H4 (cell line): Measurements from ENCODE around the gene USP17L11. TPM values are rescaled to one million over a fixed set of nuclear protein-coding genes. Genes with fewer than 3 reads are reported as not detected.
"Not testable (repeated sequence)": the region's sequence is repeated elsewhere in the genome, so short reads cannot be mapped to it uniquely, and the experiment has no call there.

Experiments used
- DNase-seq: peaks from one replicate; pipeline ENCODE4 v3.0.0-alpha.2; 2015; ENCODE audit warnings: low spot score
- total RNA-seq: library from RNA; depleted of rRNA; stranded (reverse); fragments of >200 nt; shearing (Covaris generic); gene quantifications from 2 replicates; pipeline ENCODE4 v1.2.3, GENCODE V29; 2014; rRNA removed

The USP17L11 gene
- total RNA-seq, result not detected in 2 replicates

- DNase-seq, result not testable (repeated sequence)
These were observed at the start of gene USP17L11 for GRCh38 chr4:9215105-9215504. Gene USP17L11 (plus strand): TSS chr4:9215405. CDS start chr4:9215405, 0 bp downstream.

GRCh38 chr4:9165990-9166389 is 49.2 kb upstream of the USP17L11 start:
- not testable (repeated sequence) for DNase-seq

GRCh38 chr4:9169791-9170459 is 45.3 kb upstream of the USP17L11 start, which contains the start of gene FAM90A26:
Gene FAM90A26 (plus strand): TSS chr4:9170409. CDS start chr4:9173173, 2,764 bp downstream.
- DNase-seq, result not testable (repeated sequence)

GRCh38 chr4:9210357-9210756 is 4.8 kb upstream of the USP17L11 start, which contains the start of gene USP17L10:
Gene USP17L10 (plus strand): TSS chr4:9210657. CDS start chr4:9210657, 0 bp downstream.
- not testable (repeated sequence) for DNase-seq

- not testable (repeated sequence) for DNase-seq
These were observed 504 bp upstream of the USP17L11 start for GRCh38 chr4:9214701-9215100.

- not testable (repeated sequence) for DNase-seq
These were observed 4.6 kb downstream of the USP17L11 start, which contains the start of gene USP17L12 for GRCh38 chr4:9219852-9220251. Gene USP17L12 (plus strand): TSS chr4:9220152. CDS start chr4:9220152, 0 bp downstream.

- not testable (repeated sequence) for DNase-seq
These were observed 9.4 kb downstream of the USP17L11 start, which contains the start of gene USP17L13 for GRCh38 chr4:9224596-9224995. Gene USP17L13 (plus strand): TSS chr4:9224896. CDS start chr4:9224896, 0 bp downstream.

GRCh38 chr4:9230249-9230648 is 15.0 kb downstream of the USP17L11 start:
- DNase-seq, result not testable (repeated sequence)

- DNase-seq, result not testable (repeated sequence)
These were observed 18.9 kb downstream of the USP17L11 start, which contains the start of gene USP17L15 for GRCh38 chr4:9234085-9234484. Gene USP17L15 (plus strand): TSS chr4:9234385. CDS start chr4:9234385, 0 bp downstream.

GRCh38 chr4:9238461-9238860 is 23.3 kb downstream of the USP17L11 start:
- DNase-seq, result peak; percentile 14

- DNase-seq, result not testable (repeated sequence)
These were observed 28.4 kb downstream of the USP17L11 start, which contains the start of gene USP17L17 for GRCh38 chr4:9243579-9243978. Gene USP17L17 (plus strand): TSS chr4:9243879. CDS start chr4:9243879, 0 bp downstream.

- DNase-seq, result not testable (repeated sequence)
These were observed 32.9 kb downstream of the USP17L11 start, which contains the start of gene USP17L18 for GRCh38 chr4:9247953-9248680. Gene USP17L18 (plus strand): TSS chr4:9248630. CDS start chr4:9248630, 0 bp downstream.

- not testable (repeated sequence) for DNase-seq
These were observed 37.9 kb downstream of the USP17L11 start, which contains the start of gene USP17L19 for GRCh38 chr4:9253078-9253477. Gene USP17L19 (plus strand): TSS chr4:9253378. CDS start chr4:9253378, 0 bp downstream.

- DNase-seq, result not testable (repeated sequence)
These were observed 42.6 kb downstream of the USP17L11 start, which contains the start of gene USP17L20 for GRCh38 chr4:9257824-9258223. Gene USP17L20 (plus strand): TSS chr4:9258124. CDS start chr4:9258124, 0 bp downstream.

- not testable (repeated sequence) for DNase-seq
These were observed 47.4 kb downstream of the USP17L11 start, which contains the start of gene USP17L21 for GRCh38 chr4:9262572-9262971. Gene USP17L21 (plus strand): TSS chr4:9262872. CDS start chr4:9262872, 0 bp downstream.

Other genes starting within 250 kb of the USP17L11 start
- gene FAM90A26, start 45.0 kb upstream of the USP17L11 start, total RNA-seq, result not detected in 2 replicates
- gene USP17L10, start 4.7 kb upstream of the USP17L11 start, total RNA-seq, result not detected in 2 replicates
- not detected in 2 replicates for gene USP17L12, start 4.7 kb downstream of the USP17L11 start, total RNA-seq
- gene USP17L13, start 9.5 kb downstream of the USP17L11 start, total RNA-seq, result not detected in 2 replicates
- not detected in 2 replicates for gene USP17L15, start 19.0 kb downstream of the USP17L11 start, total RNA-seq
- gene USP17L17, start 28.5 kb downstream of the USP17L11 start, total RNA-seq, result not detected in 2 replicates
- not detected in 2 replicates for gene USP17L18, start 33.2 kb downstream of the USP17L11 start, total RNA-seq
- gene USP17L19, start 38.0 kb downstream of the USP17L11 start, total RNA-seq, result not detected in 2 replicates
- gene USP17L20, start 42.7 kb downstream of the USP17L11 start, total RNA-seq, result not detected in 2 replicates
- not detected in 2 replicates for gene USP17L21, start 47.5 kb downstream of the USP17L11 start, total RNA-seq
- gene USP17L22, start 52.2 kb downstream of the USP17L11 start, total RNA-seq, result not detected in 2 replicates
- not detected in 2 replicates for gene USP17L24, start 109.8 kb downstream of the USP17L11 start, total RNA-seq
- gene USP17L25, start 114.5 kb downstream of the USP17L11 start, total RNA-seq, result not detected in 2 replicates
- not detected in 2 replicates for gene USP17L26, start 119.3 kb downstream of the USP17L11 start, total RNA-seq
- gene USP17L5, start 124.0 kb downstream of the USP17L11 start, total RNA-seq, result not detected in 2 replicates
- gene USP17L27, start 128.7 kb downstream of the USP17L11 start, total RNA-seq, result not detected in 2 replicates
- gene USP17L28, start 133.5 kb downstream of the USP17L11 start, total RNA-seq, result not detected in 2 replicates
- not detected in 2 replicates for gene USP17L29, start 138.2 kb downstream of the USP17L11 start, total RNA-seq
- not detected in 2 replicates for gene USP17L30, start 147.7 kb downstream of the USP17L11 start, total RNA-seq
- not detected in 2 replicates for gene DEFB131A, start 229.0 kb downstream of the USP17L11 start, total RNA-seq